Measurements from ENCODE around the gene ANK2.

- no peak for TF ChIP-seq EZH2 (IDR thresholded peaks at IDR 0.05; ENCODE audit: low read depth, unreplicated experiment)
- TF ChIP-seq CTCF (conservative IDR thresholded peaks at IDR 0.05; ENCODE audit: low read depth in 2 of 2), result no peak; a peak in 1 of 4 replicates
- TF ChIP-seq EZH2phosphoT487 (IDR thresholded peaks at IDR 0.05; ENCODE audit: unreplicated experiment), result no peak
- TF ChIP-seq POLR2AphosphoS5 (IDR thresholded peaks at IDR 0.05; ENCODE audit: low read depth), result no peak
- no peak for TF ChIP-seq STAT1 (IDR thresholded peaks at IDR 0.05; ENCODE audit: unreplicated experiment)
- TF ChIP-seq JUNB (IDR thresholded peaks at IDR 0.05; ENCODE audit: unreplicated experiment), result no peak
- TF ChIP-seq ZNF114 (CRISPR knock-in tag; IDR thresholded peaks at IDR 0.05), result no peak
- TF ChIP-seq CREB1 (CRISPR knock-in tag; IDR thresholded peaks at IDR 0.05; ENCODE audit: low read depth), result no peak
- TF ChIP-seq, protein P1, sequence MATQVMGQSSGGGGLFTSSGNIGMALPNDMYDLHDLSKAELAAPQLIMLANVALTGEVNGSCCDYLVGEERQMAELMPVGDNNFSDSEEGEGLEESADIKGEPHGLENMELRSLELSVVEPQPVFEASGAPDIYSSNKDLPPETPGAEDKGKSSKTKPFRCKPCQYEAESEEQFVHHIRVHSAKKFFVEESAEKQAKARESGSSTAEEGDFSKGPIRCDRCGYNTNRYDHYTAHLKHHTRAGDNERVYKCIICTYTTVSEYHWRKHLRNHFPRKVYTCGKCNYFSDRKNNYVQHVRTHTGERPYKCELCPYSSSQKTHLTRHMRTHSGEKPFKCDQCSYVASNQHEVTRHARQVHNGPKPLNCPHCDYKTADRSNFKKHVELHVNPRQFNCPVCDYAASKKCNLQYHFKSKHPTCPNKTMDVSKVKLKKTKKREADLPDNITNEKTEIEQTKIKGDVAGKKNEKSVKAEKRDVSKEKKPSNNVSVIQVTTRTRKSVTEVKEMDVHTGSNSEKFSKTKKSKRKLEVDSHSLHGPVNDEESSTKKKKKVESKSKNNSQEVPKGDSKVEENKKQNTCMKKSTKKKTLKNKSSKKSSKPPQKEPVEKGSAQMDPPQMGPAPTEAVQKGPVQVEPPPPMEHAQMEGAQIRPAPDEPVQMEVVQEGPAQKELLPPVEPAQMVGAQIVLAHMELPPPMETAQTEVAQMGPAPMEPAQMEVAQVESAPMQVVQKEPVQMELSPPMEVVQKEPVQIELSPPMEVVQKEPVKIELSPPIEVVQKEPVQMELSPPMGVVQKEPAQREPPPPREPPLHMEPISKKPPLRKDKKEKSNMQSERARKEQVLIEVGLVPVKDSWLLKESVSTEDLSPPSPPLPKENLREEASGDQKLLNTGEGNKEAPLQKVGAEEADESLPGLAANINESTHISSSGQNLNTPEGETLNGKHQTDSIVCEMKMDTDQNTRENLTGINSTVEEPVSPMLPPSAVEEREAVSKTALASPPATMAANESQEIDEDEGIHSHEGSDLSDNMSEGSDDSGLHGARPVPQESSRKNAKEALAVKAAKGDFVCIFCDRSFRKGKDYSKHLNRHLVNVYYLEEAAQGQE (IDR thresholded peaks at IDR 0.05; ENCODE audit: unreplicated experiment), result no peak
- TF ChIP-seq ZNF331 (CRISPR knock-in tag; IDR thresholded peaks at IDR 0.05; ENCODE audit: low read depth), result no peak
Observed at GRCh38 chr4:113006632-113007031, 42.8 kb upstream of the ANK2 start.
